Ectodermal cell (in vitro differentiated cells): ENCODE results near the gene GFM1.
A peak's percentile ranks its signal among the peaks of the same experiment; 100 is the strongest.

Experiments
- H3K27ac ChIP-seq: 2 replicates; pipeline ENCODE4 v1.7.0; 2013; ENCODE audit warnings: mild to moderate bottlenecking, low read depth, low read length; ENCODE audit not compliant: insufficient read depth, poor library complexity, severe bottlenecking
- H3K27me3 ChIP-seq: 2 replicates; pipeline ENCODE4 v1.7.0; 2013; ENCODE audit warnings: mild to moderate bottlenecking, low read length; ENCODE audit not compliant: insufficient read depth, control insufficient read depth, poor library complexity, severe bottlenecking
- H3K36me3 ChIP-seq: one replicate; pipeline ENCODE4 v1.7.0; 2013; ENCODE audit warnings: low read length; ENCODE audit not compliant: control insufficient read depth, insufficient read depth
- H3K4me1 ChIP-seq: one replicate; pipeline ENCODE4 v1.7.0; 2013; ENCODE audit warnings: low read length; ENCODE audit not compliant: control insufficient read depth, insufficient read depth
- H3K4me3 ChIP-seq: 2 replicates; pipeline ENCODE4 v1.7.0; 2013; ENCODE audit warnings: low read depth, low read length, control low read depth; ENCODE audit not compliant: insufficient read depth
- H3K9me3 ChIP-seq: 2 replicates; pipeline ENCODE4 v1.7.0; 2013; ENCODE audit warnings: mild to moderate bottlenecking, low read length, moderate library complexity; ENCODE audit not compliant: control insufficient read depth
- WGBS, 2 experiments: methylation state at CpG; one replicate each; pipeline ENCODE4 v1.1.7; 2013; ENCODE audit warnings: missing lambda C conversion rate in 2 of 2; 5-methylcytosine and 5-hydroxymethylcytosine counted together

GFM1 gene

DNA sequence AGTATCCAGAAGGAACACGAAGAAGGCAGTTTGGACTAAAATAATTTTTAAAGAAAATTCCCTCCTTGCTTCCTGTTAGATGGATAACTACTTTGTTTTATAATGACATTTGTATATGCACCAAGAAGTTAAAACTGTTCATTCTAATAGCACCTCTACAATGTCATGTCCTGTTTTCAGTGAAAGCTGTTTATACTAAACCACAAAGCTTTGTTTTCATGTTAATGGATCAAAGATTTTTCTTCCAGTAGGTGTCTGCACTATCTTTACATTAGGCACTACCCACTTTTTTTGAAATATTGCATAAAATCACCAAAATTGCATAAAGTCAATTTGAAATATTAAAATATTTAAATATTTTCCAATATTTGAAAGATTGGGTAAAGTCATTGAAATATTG lies 77.8 kb downstream of the GFM1 start:
- no peaks in the 10 kb centered on the region for H3K36me3 ChIP-seq
- no peaks in the 10 kb centered on the region for H3K9me3 ChIP-seq
- no CpG with 5 or more reads among the region's 1 CpG for WGBS, 2 experiments
- no peak overlapping the region for H3K27ac ChIP-seq
- H3K4me3 ChIP-seq = no peak overlapping the region
- H3K27me3 ChIP-seq = no peaks in the 10 kb centered on the region
- no peaks in the 10 kb centered on the region for H3K4me1 ChIP-seq

DNA sequence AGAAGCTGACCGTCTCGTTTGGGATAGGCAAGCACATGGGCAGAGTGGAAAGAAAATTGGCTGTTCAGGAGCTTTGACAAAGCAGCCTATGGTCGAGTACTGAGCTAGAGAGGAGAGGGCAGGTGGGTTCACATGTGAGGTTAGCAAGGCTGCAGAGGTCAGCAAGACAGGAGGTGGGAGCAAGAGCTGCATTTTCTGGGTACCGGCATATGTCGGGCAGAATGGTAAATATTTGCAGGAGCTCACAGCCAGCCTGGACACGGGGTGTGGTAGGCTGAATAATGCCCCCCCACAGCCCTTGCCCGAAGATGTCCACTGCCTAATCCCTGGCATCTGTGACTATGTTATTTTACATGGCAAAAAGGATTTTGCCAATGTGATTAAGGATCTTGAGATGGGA lies 79.7 kb downstream of the GFM1 start:
- Histone ChIP-seq H3K9me3 (no peaks in the 10 kb centered on the region), H3K27me3 (no peaks in the 10 kb centered on the region), H3K36me3 (no peaks in the 10 kb centered on the region), H3K4me3 (no peak overlapping the region), H3K27ac (no peak overlapping the region), H3K4me1 (no peaks in the 10 kb centered on the region)
- 92 to 96% methylated on average over 7 of the region's 7 CpGs for WGBS, 2 experiments

- Histone ChIP-seq H3K27me3 (no peaks in the 10 kb centered on the region), H3K27ac (no peak overlapping the region), H3K9me3 (no peaks in the 10 kb centered on the region), H3K4me1 (no peaks in the 10 kb centered on the region), H3K36me3 (no peaks in the 10 kb centered on the region), H3K4me3 (no peak overlapping the region)
- 89 to 91% methylated on average over 9 of the region's 9 CpGs for WGBS, 2 experiments
Measured at GRCh38 chr3:158725348-158726011, 81.2 kb downstream of the GFM1 start.

DNA sequence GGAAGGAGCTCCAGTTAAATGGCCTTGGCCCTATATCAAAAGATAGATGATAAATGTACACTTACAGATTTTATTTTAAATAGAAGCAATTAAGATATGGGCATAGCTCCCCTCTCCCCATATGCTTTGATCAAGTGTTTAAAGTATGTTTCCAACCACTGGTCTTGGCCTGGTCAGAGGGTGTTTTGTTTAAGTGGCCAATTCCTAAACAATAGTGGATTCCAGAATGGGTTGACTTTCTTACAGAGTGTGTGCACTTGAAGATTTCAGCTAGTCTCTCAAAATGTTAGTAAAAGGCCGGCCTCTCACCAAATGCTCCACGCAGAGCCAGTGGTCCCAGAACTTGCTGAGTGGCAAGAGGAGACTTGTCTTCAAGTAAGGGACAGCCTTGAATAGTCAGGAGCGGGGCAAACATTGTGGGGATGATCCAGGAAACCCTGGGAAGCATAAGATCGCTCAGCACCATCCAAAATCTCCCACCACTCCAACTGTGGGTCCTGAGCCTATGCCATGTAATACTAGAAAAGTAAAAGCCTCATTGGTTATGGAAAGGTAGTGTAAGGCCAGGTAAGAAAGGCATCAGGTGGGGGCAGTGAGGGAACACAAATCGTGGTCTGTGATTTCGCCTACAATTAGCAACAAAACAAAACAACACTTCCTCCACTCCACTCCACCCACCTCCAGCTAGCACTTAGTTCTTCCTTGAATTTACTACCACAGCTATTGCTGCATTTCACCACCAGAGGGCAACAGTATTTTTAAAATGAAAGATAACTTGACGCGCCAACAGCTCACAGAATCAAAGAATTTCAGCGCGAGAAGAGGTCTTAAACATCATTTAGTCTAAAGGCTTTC lies 83.1 kb downstream of the GFM1 start:
- WGBS, 2 experiments = 37 to 45% methylated on average over 9 of the region's 10 CpGs
- no peak overlapping the region for H3K27ac ChIP-seq
- peaks cover 4% of the 10 kb centered on the region for H3K4me1 ChIP-seq
- H3K9me3 ChIP-seq = no peaks in the 10 kb centered on the region
- no peak overlapping the region for H3K4me3 ChIP-seq
- H3K27me3 ChIP-seq = peaks cover 17% of the 10 kb centered on the region
- H3K36me3 ChIP-seq = no peaks in the 10 kb centered on the region

DNA sequence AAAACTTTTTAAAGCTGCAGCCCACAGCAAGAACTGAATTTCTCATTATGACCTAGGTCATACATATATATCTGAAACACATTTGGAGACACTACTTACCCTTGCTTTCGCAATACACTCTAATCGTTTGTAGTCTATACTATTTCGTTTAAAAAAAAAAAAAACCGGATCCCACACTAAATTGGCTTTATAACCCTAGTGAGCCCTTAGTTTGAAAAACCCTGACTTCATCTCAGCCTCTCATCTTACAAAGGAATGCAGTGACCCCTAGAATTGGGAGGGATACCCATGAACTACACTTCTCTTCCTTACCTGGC lies 83.7 kb downstream of the GFM1 start:
- peaks cover 4% of the 10 kb centered on the region for H3K4me1 ChIP-seq
- 87 to 88% methylated on average over 4 of the region's 4 CpGs for WGBS, 2 experiments

DNA sequence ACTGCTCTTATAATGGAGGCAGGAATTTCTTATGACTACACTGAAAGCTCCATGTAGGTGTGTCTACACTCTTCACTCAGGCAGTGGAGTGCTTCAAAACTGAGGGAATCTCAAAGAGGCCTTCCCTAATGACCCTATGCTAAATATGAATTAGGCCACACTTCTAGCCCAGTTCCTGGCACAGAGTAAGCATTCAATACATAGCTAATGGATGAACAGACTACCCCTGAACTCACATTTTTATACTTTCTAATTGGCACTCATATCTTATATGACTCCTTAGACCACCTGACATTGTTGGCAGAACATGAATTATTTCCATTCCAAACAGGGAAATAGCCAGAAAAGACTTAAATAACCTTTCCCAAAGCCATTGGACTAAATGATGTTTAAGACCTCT lies 84.5 kb downstream of the GFM1 start:
- Histone ChIP-seq H3K36me3 (no peaks in the 10 kb centered on the region), H3K4me3 (no peak overlapping the region), H3K27me3 (peaks cover 24% of the 10 kb centered on the region), H3K9me3 (no peaks in the 10 kb centered on the region), H3K4me1 (peaks cover 4% of the 10 kb centered on the region), H3K27ac (no peak overlapping the region)

More for the DNA sequence above, 83.7 kb downstream of the GFM1 start:
- Histone ChIP-seq H3K9me3 (no peaks in the 10 kb centered on the region), H3K36me3 (no peaks in the 10 kb centered on the region), H3K27ac (no peak overlapping the region), H3K27me3 (peaks cover 23% of the 10 kb centered on the region), H3K4me3 (no peak overlapping the region)

DNA sequence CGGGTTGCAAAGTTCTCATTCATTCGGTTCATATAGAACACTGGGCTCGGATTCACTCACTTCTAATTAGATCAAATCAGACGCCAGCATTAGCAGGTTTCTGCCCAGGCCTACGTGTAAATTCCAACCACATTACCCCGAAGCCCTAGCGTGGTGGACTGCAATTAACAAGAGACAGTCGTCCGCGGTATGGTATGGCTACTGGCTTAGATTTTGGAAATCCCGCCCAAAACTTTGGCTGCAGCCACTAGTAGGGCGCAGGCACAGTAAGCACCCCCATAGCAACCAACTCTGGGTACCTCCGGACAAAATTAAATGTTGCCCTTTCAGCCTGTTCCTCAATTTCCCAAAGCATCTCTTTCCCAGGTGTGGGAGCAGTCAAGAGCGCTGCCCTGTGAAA lies 87.2 kb downstream of the GFM1 start:
- WGBS, 2 experiments = 82 to 87% methylated on average over 14 of the region's 14 CpGs
- Histone ChIP-seq H3K9me3 (no peaks in the 10 kb centered on the region), H3K4me3 (peak overlapping the region; percentile 57), H3K36me3 (no peaks in the 10 kb centered on the region), H3K27me3 (peaks cover 24% of the 10 kb centered on the region), H3K4me1 (peaks cover 4% of the 10 kb centered on the region), H3K27ac (no peak overlapping the region)

DNA sequence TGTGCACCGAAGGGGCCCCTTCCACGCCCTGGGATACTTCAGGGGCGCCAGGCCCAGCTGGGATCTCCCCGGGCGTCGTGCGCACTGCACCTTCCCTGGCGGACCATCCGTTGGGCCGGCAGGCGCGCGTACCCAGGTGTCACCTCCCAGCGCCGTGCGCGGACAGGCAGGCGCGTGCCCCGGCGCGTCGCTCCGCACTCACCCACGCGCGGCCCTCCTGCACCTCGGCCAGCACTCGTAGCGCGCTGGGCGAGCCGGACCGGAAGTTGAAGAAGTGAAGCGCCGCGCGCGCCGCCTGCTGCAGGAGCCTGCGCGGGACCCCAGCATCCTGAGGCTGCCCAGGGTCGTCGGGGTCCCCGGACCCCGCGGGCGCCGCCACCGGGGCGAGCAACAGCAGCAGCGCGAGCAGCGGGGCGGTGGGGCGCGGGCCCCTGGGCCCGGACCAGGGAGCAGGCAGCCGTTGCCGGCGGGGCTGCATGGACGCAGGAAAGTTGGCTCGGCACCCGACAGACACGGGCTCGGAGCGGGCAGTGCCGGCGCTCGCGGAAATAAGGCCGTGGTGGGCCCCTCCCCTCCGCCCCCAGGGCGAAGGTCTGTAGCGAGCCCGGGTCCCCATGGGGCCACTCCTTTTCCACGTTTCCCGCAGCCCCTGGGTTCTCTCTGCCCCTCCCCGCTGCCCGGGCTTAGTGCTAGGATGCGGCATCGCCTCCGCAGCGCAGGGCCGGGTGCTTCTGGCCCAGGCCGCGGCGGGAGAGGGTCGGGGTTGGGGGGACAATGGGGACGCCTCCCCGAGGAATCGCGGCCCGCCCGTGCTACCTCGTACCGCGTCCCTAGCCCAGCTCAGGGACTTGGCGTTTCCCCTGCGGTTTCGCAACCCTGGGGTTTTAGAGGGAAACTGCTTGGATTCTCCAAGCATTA lies 87.9 kb downstream of the GFM1 start, which contains the start of gene RARRES1:
TSS of gene RARRES1 (minus strand) at position 520 of the 918 bp plus-strand sequence. CDS start at position 478, 42 bp downstream.
- H3K4me3 ChIP-seq = peak within 1 kb of the TSS; percentile 57
- no peak within 1 kb of the TSS for H3K27ac ChIP-seq

DNA sequence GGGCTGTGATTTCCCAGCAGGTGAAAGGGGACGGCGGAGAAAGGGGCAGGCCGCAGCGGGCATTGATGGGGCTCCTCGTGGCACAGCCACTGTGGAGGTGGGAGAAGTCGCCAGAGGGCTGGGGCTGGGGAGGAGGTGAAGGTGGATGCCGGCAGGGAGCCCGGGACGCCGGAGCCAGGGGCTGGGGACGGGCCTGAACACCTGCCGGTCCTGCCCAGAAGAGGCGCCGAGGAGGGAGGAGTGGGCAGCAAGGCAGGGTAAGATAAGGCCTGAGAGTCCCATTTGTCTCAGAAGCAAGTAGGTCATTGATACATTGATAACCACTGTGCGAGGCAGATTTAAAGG lies 88.5 kb downstream of the GFM1 start:
- H3K4me1 ChIP-seq = peaks cover 4% of the 10 kb centered on the region
- 16 to 23% methylated on average over 15 of the region's 15 CpGs for WGBS, 2 experiments
- H3K4me3 ChIP-seq = peak overlapping the region; percentile 57

More for the DNA sequence above, 87.9 kb downstream of the GFM1 start, which contains the start of gene RARRES1:
- H3K27me3 ChIP-seq = peaks cover 24% of the 10 kb centered on the region
- peaks cover 4% of the 10 kb centered on the region for H3K4me1 ChIP-seq
- WGBS, 2 experiments = 2% methylated on average over 101 of the region's 101 CpGs
- H3K9me3 ChIP-seq = no peaks in the 10 kb centered on the region
- H3K36me3 ChIP-seq = no peaks in the 10 kb centered on the region

GRCh38 chr3:158733656-158734055 lies 89.3 kb downstream of the GFM1 start:
- WGBS, 2 experiments = 92% methylated on average over 3 of the region's 3 CpGs

More for the DNA sequence above, 88.5 kb downstream of the GFM1 start:
- Histone ChIP-seq H3K27ac (no peak overlapping the region), H3K9me3 (no peaks in the 10 kb centered on the region), H3K27me3 (peaks cover 24% of the 10 kb centered on the region), H3K36me3 (no peaks in the 10 kb centered on the region)

More at GRCh38 chr3:158733656-158734055, 89.3 kb downstream of the GFM1 start:
- Histone ChIP-seq H3K36me3 (no peaks in the 10 kb centered on the region), H3K9me3 (no peaks in the 10 kb centered on the region), H3K4me1 (peaks cover 4% of the 10 kb centered on the region), H3K27me3 (peaks cover 24% of the 10 kb centered on the region), H3K27ac (no peak overlapping the region), H3K4me3 (no peak overlapping the region)
